IMR-90 (cell line): ENCODE results near the gene CCDC13. TPM values are rescaled to one million over a fixed set of nuclear protein-coding genes. Genes with fewer than 3 reads are reported as not detected.

Source experiments
- ATAC-seq: fragments of 200-7000 bp; cut with Tn5 transposase; 2 replicates; pipeline ENCODE4 v1.9.1; 2020; ENCODE audit warnings: low read depth, mild to moderate bottlenecking, moderate library complexity
- BruUV-seq: library from RNA; stranded (reverse); fragments of 400-500 nt; replicated peaks from 2 replicates; lab custom pipeline; 2021; lab: Mats Ljungman, UMichigan
- CTCF ChIA-PET: fragments of 300-600 bp; formaldehyde crosslinking; extraction: SDS; loops from one replicate; lab custom pipeline; 2021; ENCODE audit warnings: antibody characterized with exemption; lab: Yijun Ruan, JAX
- POLR2A ChIA-PET: fragments of 300-600 bp; sonication (Branson Sonifier 250); formaldehyde crosslinking; loops from one replicate; lab custom pipeline; 2022; ENCODE audit warnings: antibody characterized with exemption; ENCODE audit not compliant: unreplicated experiment; lab: Charles Lee
- DNase-seq: peaks from one replicate; pipeline ENCODE4 v3.0.0; 2013
- H2AFZ ChIP-seq: replicated peaks from 2 replicates; pipeline ENCODE3; 2013; ENCODE audit warnings: low read length, mild to moderate bottlenecking; ENCODE audit not compliant: poor library complexity
- H2AK5ac ChIP-seq: 2 replicates; pipeline ENCODE4 v1.6.1; 2013; ENCODE audit warnings: low read depth, low read length, inconsistent platforms
- H2AK9ac ChIP-seq: replicated peaks from 2 replicates; pipeline ENCODE3; 2013; ENCODE audit warnings: mild to moderate bottlenecking, low read depth, low read length, moderate library complexity; ENCODE audit not compliant: poor library complexity
- H2BK120ac ChIP-seq: 2 replicates; pipeline ENCODE4 v1.6.1; 2013; ENCODE audit warnings: low read depth, low read length, inconsistent platforms
- H2BK15ac ChIP-seq: 3 replicates; pipeline ENCODE4 v1.6.1; 2013; ENCODE audit warnings: low read depth, low read length, inconsistent platforms
- H2BK20ac ChIP-seq: 2 replicates; pipeline ENCODE4 v1.6.1; 2013; ENCODE audit warnings: low read depth, mild to moderate bottlenecking, inconsistent platforms, low read length, moderate library complexity
- H2BK5ac ChIP-seq: 2 replicates; pipeline ENCODE4 v1.6.1; 2013; ENCODE audit warnings: mild to moderate bottlenecking, low read depth, low read length, inconsistent platforms; ENCODE audit not compliant: poor library complexity, severe bottlenecking
- H3K14ac ChIP-seq: replicated peaks from 2 replicates; pipeline ENCODE4 v1.6.1; 2013; ENCODE audit warnings: low read depth, low read length, inconsistent platforms
- H3K18ac ChIP-seq: 2 replicates; pipeline ENCODE4 v1.6.1; 2013; ENCODE audit warnings: low read depth, low read length, control low read depth
- H3K23ac ChIP-seq: 2 replicates; pipeline ENCODE4 v1.6.1; 2013; ENCODE audit warnings: low read depth, low read length, inconsistent platforms
- H3K27ac ChIP-seq: 2 replicates; pipeline ENCODE4 v1.5.1; 2013; ENCODE audit warnings: mild to moderate bottlenecking, control low read depth, low read length; ENCODE audit not compliant: insufficient read depth
- H3K27me3 ChIP-seq: 2 replicates; pipeline ENCODE4 v1.6.1; 2013; ENCODE audit warnings: low read length; ENCODE audit not compliant: control insufficient read depth, insufficient read depth
- H3K36me3 ChIP-seq: 2 replicates; pipeline ENCODE4 v1.6.1; 2013; ENCODE audit warnings: low read length, mixed read lengths; ENCODE audit not compliant: control insufficient read depth, insufficient read depth
- H3K4ac ChIP-seq: 2 replicates; pipeline ENCODE4 v1.6.1; 2013; ENCODE audit warnings: low read depth, low read length, inconsistent platforms
- H3K4me1 ChIP-seq: 2 replicates; pipeline ENCODE4 v1.6.1; 2013; ENCODE audit warnings: low read length, mixed read lengths; ENCODE audit not compliant: control insufficient read depth, insufficient read depth
- H3K4me2 ChIP-seq: 2 replicates; pipeline ENCODE4 v1.6.1; 2013; ENCODE audit warnings: low read depth, mild to moderate bottlenecking, control low read depth, low read length, moderate library complexity
- H3K4me3 ChIP-seq: 2 replicates; pipeline ENCODE4 v1.5.1; 2013; ENCODE audit warnings: low read depth, mild to moderate bottlenecking, control low read depth, low read length, moderate library complexity; ENCODE audit not compliant: insufficient read depth
- H3K56ac ChIP-seq: 2 replicates; pipeline ENCODE4 v1.6.1; 2013; ENCODE audit warnings: low read length, inconsistent platforms; ENCODE audit not compliant: insufficient read depth; ENCODE audit errors: extremely low read depth
- H3K79me1 ChIP-seq, 2 experiments: 2 replicates each; pipeline ENCODE4 v1.6.1; 2013; ENCODE audit warnings: low read length in 2 of 2, inconsistent platforms in 1 of 2, low read depth in 1 of 2
- H3K9ac ChIP-seq: 2 replicates; pipeline ENCODE4 v1.6.1; 2013; ENCODE audit warnings: low read depth, low read length, control low read depth
- H3K9me1 ChIP-seq: 2 replicates; pipeline ENCODE4 v1.6.1; 2013; ENCODE audit warnings: low read length, inconsistent platforms; ENCODE audit not compliant: insufficient read depth
- H3K9me3 ChIP-seq: 2 replicates; pipeline ENCODE4 v1.6.1; 2013; ENCODE audit warnings: low read length; ENCODE audit not compliant: control insufficient read depth, insufficient read depth
- H4K20me1 ChIP-seq: 2 replicates; pipeline ENCODE4 v1.6.1; 2013; ENCODE audit warnings: low read length, inconsistent platforms; ENCODE audit not compliant: insufficient read depth
- H4K5ac ChIP-seq: 2 replicates; pipeline ENCODE4 v1.6.1; 2013; ENCODE audit warnings: mild to moderate bottlenecking, low read depth, low read length, control low read depth
- H4K8ac ChIP-seq, 2 experiments: 2 replicates each; pipeline ENCODE4 v1.6.1; 2013; ENCODE audit warnings: low read depth in 2 of 2, low read length in 2 of 2, control low read depth in 1 of 2, inconsistent platforms in 1 of 2
- H4K91ac ChIP-seq: 2 replicates; pipeline ENCODE4 v1.6.1; 2013; ENCODE audit warnings: low read depth, low read length, inconsistent platforms; ENCODE audit not compliant: insufficient read depth
- CEBPB ChIP-seq: IDR thresholded peaks from 2 replicates; pipeline ENCODE4 v1.6.1; 2012; ENCODE audit warnings: low read depth, low read length, improper control_type of control experiment
- FOS ChIP-seq: fragments of 150-350 bp; IDR thresholded peaks from 2 replicates; pipeline ENCODE4 v1.6.1; 2016; ENCODE audit warnings: low read depth, low read length
- WGBS, 2 experiments: methylation state at CpG; one replicate each; pipeline versions ENCODE4 v1.1.5 to v1.1.7; 2013; ENCODE audit warnings: missing lambda C conversion rate in 2 of 2; ENCODE audit not compliant: insufficient read length in 1 of 2; ENCODE audit errors: extremely low coverage in 2 of 2; 5-methylcytosine and 5-hydroxymethylcytosine counted together
- dilution Hi-C: fragments of 300-500 bp; cut with HindIII; formaldehyde crosslinking; loops from one replicate; pipeline ENCODE4 v1.14.3; 2018; ENCODE audit warnings: low sequenced_read_pairs; ENCODE audit not compliant: unreplicated experiment
- in situ Hi-C: fragments of 300-500 bp; cut with MboI; formaldehyde crosslinking; loops from 3 replicates; pipeline ENCODE4 v1.14.3; 2019; ENCODE audit warnings: low sequenced_read_pairs, inconsistent platforms, mixed read lengths
- intact Hi-C: fragments of 100-400 bp; cut with micrococcal nuclease; formaldehyde crosslinking; loops from 2 replicates; pipeline ENCODE4 v1.10.0; 2022
- polyA plus RNA-seq, 3 experiments: library from polyadenylated mRNA; depleted of rRNA; stranded (reverse); fragments of >200 nt; gene quantifications; 2 replicates each; pipeline ENCODE4 v1.2.3, GENCODE V29; 2012; ENCODE audit warnings: low replicate concordance in 1 of 3
- total RNA-seq: library from RNA; depleted of rRNA; stranded (reverse); fragments of >200 nt; gene quantifications from 2 replicates; pipeline ENCODE4 v1.2.3, GENCODE V29; 2012

Gene CCDC13
- total and polyA plus RNA-seq, 2 of the 4 experiments (the other 2 are of a cell fraction) = 0.18 to 0.19 TPM

DNA sequence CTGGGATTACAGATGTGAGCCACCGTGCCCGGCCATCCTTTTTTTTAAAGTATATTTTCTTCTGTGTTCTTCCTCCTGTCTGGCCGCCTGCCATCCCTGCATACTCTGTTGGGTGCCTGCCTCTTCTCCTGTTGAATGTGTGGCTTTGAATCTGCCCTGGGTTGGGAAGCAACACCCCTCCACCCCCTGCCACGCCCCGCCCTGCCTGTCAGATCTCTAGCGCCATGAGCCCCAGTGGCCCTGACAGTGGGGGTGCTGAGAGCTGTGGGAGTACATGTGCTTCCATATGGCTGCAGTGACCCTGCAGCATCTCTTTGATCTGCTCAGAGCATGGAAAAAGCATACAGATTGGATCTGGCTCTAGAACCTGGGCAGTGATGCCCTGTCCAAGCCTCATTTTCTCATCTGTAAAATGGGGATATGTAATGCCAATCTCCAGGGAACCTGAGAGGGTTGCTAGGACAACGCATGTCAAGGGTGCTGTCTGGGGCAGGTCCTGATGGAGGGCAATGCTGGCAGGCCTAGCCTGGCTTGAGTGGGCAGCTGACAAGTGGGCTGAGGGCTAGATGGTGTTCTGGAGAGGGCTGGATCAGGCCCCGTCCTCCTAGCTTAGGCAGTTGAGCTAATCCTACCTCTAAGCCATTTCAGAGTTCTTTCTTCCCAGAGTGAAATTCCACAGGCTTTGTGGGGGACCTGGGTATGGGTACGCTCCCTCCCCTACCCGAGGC is 23.9 kb downstream of the CCDC13 start:
- no peak overlapping the region for H3K23ac ChIP-seq
- H2BK20ac ChIP-seq = no peak overlapping the region
- H3K4ac ChIP-seq = no peak overlapping the region
- no peak overlapping the region for H3K18ac ChIP-seq
- H3K27me3 ChIP-seq = peaks cover 5% of the 10 kb centered on the region
- no TSS peak for BruUV-seq
- H3K9me3 ChIP-seq = no peaks in the 10 kb centered on the region
- peaks cover 12% of the 10 kb centered on the region for H3K4me1 ChIP-seq
- H4K5ac ChIP-seq = no peak overlapping the region
- H2BK120ac ChIP-seq = no peak overlapping the region
- no peak overlapping the region for H2BK5ac ChIP-seq
- CTCF ChIA-PET = interaction anchor here (0.8 to 1.3 kb wide), 3 partner anchors 8 to 173 kb away, joined by 3 to 4 read pairs (median 4); no protein-coding TSS in a partner anchor
- no peak overlapping the region for H3K56ac ChIP-seq
- no peak overlapping the region for H3K4me2 ChIP-seq
- in situ Hi-C loops = no loop called here
- intact Hi-C loops = no loop called here
- 72% methylated on average over 2 of the region's 10 CpGs; no CpG with 5 or more reads in 1 of the 2 experiments for whole genome bisulfite sequencing, 2 experiments
- H3K9me1 ChIP-seq = peaks cover 14% of the 10 kb centered on the region
- POLR2A ChIA-PET = no interaction called here
- H3K4me3 ChIP-seq = no peak overlapping the region
- H2AK9ac ChIP-seq = no peak overlapping the region
- no peak overlapping the region for H3K27ac ChIP-seq
- dilution Hi-C loops = no loop called here
- no peak overlapping the region for H2AK5ac ChIP-seq
- H2BK15ac ChIP-seq = no peak overlapping the region
- DNase-seq (no peak), ATAC-seq (no peak)
- no peak overlapping the region for H3K9ac ChIP-seq
- no peak overlapping the region for H2AFZ ChIP-seq
- H4K91ac ChIP-seq = no peak overlapping the region
- peaks cover 9% of the 10 kb centered on the region for H4K20me1 ChIP-seq
- H4K8ac ChIP-seq = no peak overlapping the region
- no peak for TF ChIP-seq CEBPB
- TF ChIP-seq FOS = no peak
- H3K36me3 ChIP-seq = no peaks in the 10 kb centered on the region
- no peak overlapping the region for H3K14ac ChIP-seq
- H3K79me1 ChIP-seq = no peaks in the 10 kb centered on the region
